Activated naive CD4-positive, alpha-beta T cell treated with anti-CD3 and anti-CD28 coated beads, Interleukin-2, amount 50 U/mL, for 24 hours (primary cell): ENCODE results near the gene EFTUD2.

ENCODE experiments used
- H3K27ac Mint-ChIP-seq: one replicate; pipeline ENCODE4 v1.8.0; 2021; ENCODE audit warnings: mild to moderate bottlenecking, mixed read lengths
- H3K27me3 Mint-ChIP-seq: one replicate; pipeline ENCODE4 v1.8.0; 2021; ENCODE audit warnings: mixed read lengths
- H3K36me3 Mint-ChIP-seq: one replicate; pipeline ENCODE4 v1.8.0; 2021; ENCODE audit warnings: mixed read lengths
- H3K4me1 Mint-ChIP-seq: one replicate; pipeline ENCODE4 v1.8.0; 2021; ENCODE audit warnings: mixed read lengths
- H3K4me3 Mint-ChIP-seq: one replicate; pipeline ENCODE4 v1.8.0; 2021; ENCODE audit warnings: mild to moderate bottlenecking, mixed read lengths
- H3K9me3 Mint-ChIP-seq: one replicate; pipeline ENCODE4 v1.8.0; 2021; ENCODE audit warnings: mixed read lengths

Gene EFTUD2

GRCh38 chr17:44906763-44907728, 7.8 kb upstream of the EFTUD2 start:
- H3K27ac Mint-ChIP-seq = no peak overlapping the region
- no peaks in the 10 kb centered on the region for H3K36me3 Mint-ChIP-seq
- peaks cover 5% of the 10 kb centered on the region for H3K27me3 Mint-ChIP-seq
- H3K9me3 Mint-ChIP-seq = no peaks in the 10 kb centered on the region
- H3K4me3 Mint-ChIP-seq = no peak overlapping the region
- H3K4me1 Mint-ChIP-seq = peaks cover 6% of the 10 kb centered on the region

- H3K36me3 Mint-ChIP-seq = no peaks in the 10 kb centered on the region
- peaks cover 5% of the 10 kb centered on the region for H3K27me3 Mint-ChIP-seq
- no peaks in the 10 kb centered on the region for H3K9me3 Mint-ChIP-seq
- no peak overlapping the region for H3K27ac Mint-ChIP-seq
- no peak overlapping the region for H3K4me3 Mint-ChIP-seq
- peaks cover 6% of the 10 kb centered on the region for H3K4me1 Mint-ChIP-seq
Measured at GRCh38 chr17:44906010-44906646, 6.9 kb upstream of the EFTUD2 start.

- H3K4me3 Mint-ChIP-seq = no peak overlapping the region
- H3K4me1 Mint-ChIP-seq = no peaks in the 10 kb centered on the region
- no peaks in the 10 kb centered on the region for H3K27me3 Mint-ChIP-seq
- H3K36me3 Mint-ChIP-seq = no peaks in the 10 kb centered on the region
- H3K9me3 Mint-ChIP-seq = no peaks in the 10 kb centered on the region
- no peak overlapping the region for H3K27ac Mint-ChIP-seq
Measured at GRCh38 chr17:44905006-44906000, 6.1 kb upstream of the EFTUD2 start.

- Mint-ChIP-seq H3K4me1 (peaks cover 4% of the 10 kb centered on the region), H3K27me3 (no peaks in the 10 kb centered on the region), H3K4me3 (no peak overlapping the region), H3K9me3 (no peaks in the 10 kb centered on the region), H3K36me3 (no peaks in the 10 kb centered on the region), H3K27ac (no peak overlapping the region)
Measured at GRCh38 chr17:44904001-44904984, 5.0 kb upstream of the EFTUD2 start.

- Mint-ChIP-seq H3K9me3 (no peaks in the 10 kb centered on the region), H3K36me3 (peaks cover 2% of the 10 kb centered on the region), H3K4me3 (no peak overlapping the region), H3K27ac (no peak overlapping the region), H3K4me1 (peaks cover 10% of the 10 kb centered on the region), H3K27me3 (no peaks in the 10 kb centered on the region)
Measured at GRCh38 chr17:44903012-44903685, 3.9 kb upstream of the EFTUD2 start.

GRCh38 chr17:44902135-44902760, 3.0 kb upstream of the EFTUD2 start:
- Mint-ChIP-seq H3K36me3 (peaks cover 2% of the 10 kb centered on the region), H3K4me1 (peaks cover 10% of the 10 kb centered on the region), H3K4me3 (no peak overlapping the region), H3K27ac (no peak overlapping the region), H3K9me3 (no peaks in the 10 kb centered on the region), H3K27me3 (no peaks in the 10 kb centered on the region)

- no peak overlapping the region for H3K4me3 Mint-ChIP-seq
Measured at GRCh38 chr17:44901411-44901921, 2.2 kb upstream of the EFTUD2 start.

GRCh38 chr17:44900894-44901293, 1.6 kb upstream of the EFTUD2 start:
- H3K4me1 Mint-ChIP-seq = peaks cover 20% of the 10 kb centered on the region
- H3K27ac Mint-ChIP-seq = no peak overlapping the region
- no peaks in the 10 kb centered on the region for H3K9me3 Mint-ChIP-seq
- peaks cover 2% of the 10 kb centered on the region for H3K36me3 Mint-ChIP-seq
- H3K4me3 Mint-ChIP-seq = no peak overlapping the region
- no peaks in the 10 kb centered on the region for H3K27me3 Mint-ChIP-seq

More at GRCh38 chr17:44901411-44901921, 2.2 kb upstream of the EFTUD2 start:
- Mint-ChIP-seq H3K36me3 (peaks cover 2% of the 10 kb centered on the region), H3K27me3 (no peaks in the 10 kb centered on the region), H3K27ac (no peak overlapping the region), H3K9me3 (no peaks in the 10 kb centered on the region), H3K4me1 (peaks cover 14% of the 10 kb centered on the region)

- Mint-ChIP-seq H3K9me3 (no peaks in the 10 kb centered on the region), H3K4me3 (peak overlapping the region; percentile 96), H3K27ac (peak overlapping the region; percentile 100), H3K4me1 (peaks cover 31% of the 10 kb centered on the region), H3K27me3 (no peaks in the 10 kb centered on the region), H3K36me3 (peaks cover 7% of the 10 kb centered on the region)
Measured at GRCh38 chr17:44898768-44899073, 524 bp downstream of the EFTUD2 start.

- no peaks in the 10 kb centered on the region for H3K9me3 Mint-ChIP-seq
- peaks cover 12% of the 10 kb centered on the region for H3K36me3 Mint-ChIP-seq
- no peak overlapping the region for H3K27ac Mint-ChIP-seq
- no peaks in the 10 kb centered on the region for H3K27me3 Mint-ChIP-seq
- H3K4me1 Mint-ChIP-seq = peaks cover 37% of the 10 kb centered on the region
- H3K4me3 Mint-ChIP-seq = no peak overlapping the region
Measured at GRCh38 chr17:44894642-44895041, 4.6 kb downstream of the EFTUD2 start.

GRCh38 chr17:44892250-44892649, 7.0 kb downstream of the EFTUD2 start:
- Mint-ChIP-seq H3K9me3 (no peaks in the 10 kb centered on the region), H3K36me3 (peaks cover 10% of the 10 kb centered on the region)

GRCh38 chr17:44889003-44889402, 10.2 kb downstream of the EFTUD2 start:
- H3K4me1 Mint-ChIP-seq = peaks cover 11% of the 10 kb centered on the region
- no peak overlapping the region for H3K4me3 Mint-ChIP-seq
- no peaks in the 10 kb centered on the region for H3K9me3 Mint-ChIP-seq
- H3K27ac Mint-ChIP-seq = no peak overlapping the region
- no peaks in the 10 kb centered on the region for H3K27me3 Mint-ChIP-seq
- peaks cover 7% of the 10 kb centered on the region for H3K36me3 Mint-ChIP-seq

More at GRCh38 chr17:44892250-44892649, 7.0 kb downstream of the EFTUD2 start:
- Mint-ChIP-seq H3K4me3 (no peak overlapping the region), H3K27me3 (no peaks in the 10 kb centered on the region), H3K4me1 (peaks cover 29% of the 10 kb centered on the region), H3K27ac (no peak overlapping the region)
